ENCODE measurements around the gene AKAP1.

AKAP1 gene, protein sequence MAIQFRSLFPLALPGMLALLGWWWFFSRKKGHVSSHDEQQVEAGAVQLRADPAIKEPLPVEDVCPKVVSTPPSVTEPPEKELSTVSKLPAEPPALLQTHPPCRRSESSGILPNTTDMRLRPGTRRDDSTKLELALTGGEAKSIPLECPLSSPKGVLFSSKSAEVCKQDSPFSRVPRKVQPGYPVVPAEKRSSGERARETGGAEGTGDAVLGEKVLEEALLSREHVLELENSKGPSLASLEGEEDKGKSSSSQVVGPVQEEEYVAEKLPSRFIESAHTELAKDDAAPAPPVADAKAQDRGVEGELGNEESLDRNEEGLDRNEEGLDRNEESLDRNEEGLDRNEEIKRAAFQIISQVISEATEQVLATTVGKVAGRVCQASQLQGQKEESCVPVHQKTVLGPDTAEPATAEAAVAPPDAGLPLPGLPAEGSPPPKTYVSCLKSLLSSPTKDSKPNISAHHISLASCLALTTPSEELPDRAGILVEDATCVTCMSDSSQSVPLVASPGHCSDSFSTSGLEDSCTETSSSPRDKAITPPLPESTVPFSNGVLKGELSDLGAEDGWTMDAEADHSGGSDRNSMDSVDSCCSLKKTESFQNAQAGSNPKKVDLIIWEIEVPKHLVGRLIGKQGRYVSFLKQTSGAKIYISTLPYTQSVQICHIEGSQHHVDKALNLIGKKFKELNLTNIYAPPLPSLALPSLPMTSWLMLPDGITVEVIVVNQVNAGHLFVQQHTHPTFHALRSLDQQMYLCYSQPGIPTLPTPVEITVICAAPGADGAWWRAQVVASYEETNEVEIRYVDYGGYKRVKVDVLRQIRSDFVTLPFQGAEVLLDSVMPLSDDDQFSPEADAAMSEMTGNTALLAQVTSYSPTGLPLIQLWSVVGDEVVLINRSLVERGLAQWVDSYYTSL

DNA sequence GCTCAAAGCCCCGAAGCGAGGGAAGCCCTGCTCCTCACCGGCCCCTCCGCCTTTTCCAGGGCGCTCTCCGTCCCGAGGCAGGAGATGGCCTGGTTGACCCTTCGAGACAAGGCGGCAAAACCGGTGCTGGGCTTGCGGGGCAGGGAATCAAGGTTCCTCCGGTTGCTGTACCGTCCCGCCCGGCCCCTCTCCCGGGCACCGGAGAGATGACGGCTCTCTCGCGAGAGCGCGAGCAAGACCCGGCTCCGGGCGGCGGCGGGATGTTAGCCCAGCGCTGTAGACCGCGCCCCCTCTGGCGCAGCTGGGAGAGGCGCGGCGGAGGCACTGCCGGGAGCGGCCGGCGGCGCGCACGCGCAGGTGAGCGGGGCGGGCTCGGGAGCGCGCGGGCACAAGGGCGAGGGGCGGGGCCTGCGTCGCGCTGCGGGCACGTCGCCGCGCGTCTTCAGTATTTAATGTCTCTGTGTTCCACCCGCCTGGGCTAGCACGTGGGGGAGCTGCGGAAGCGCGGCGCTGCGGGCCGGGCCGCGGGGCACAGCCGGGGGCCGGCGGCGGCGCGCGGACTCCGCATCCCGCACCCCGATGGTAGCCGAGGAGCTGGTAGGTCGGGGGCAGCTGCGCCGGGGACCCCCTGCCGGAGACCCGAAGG is at the start of gene AKAP1:
AKAP1 (plus strand) TSS at position 445 of the 646 bp plus-strand sequence. CDS start 20,219 bp downstream, outside the sequence.
- DNase-seq = peak; percentile 94

DNA sequence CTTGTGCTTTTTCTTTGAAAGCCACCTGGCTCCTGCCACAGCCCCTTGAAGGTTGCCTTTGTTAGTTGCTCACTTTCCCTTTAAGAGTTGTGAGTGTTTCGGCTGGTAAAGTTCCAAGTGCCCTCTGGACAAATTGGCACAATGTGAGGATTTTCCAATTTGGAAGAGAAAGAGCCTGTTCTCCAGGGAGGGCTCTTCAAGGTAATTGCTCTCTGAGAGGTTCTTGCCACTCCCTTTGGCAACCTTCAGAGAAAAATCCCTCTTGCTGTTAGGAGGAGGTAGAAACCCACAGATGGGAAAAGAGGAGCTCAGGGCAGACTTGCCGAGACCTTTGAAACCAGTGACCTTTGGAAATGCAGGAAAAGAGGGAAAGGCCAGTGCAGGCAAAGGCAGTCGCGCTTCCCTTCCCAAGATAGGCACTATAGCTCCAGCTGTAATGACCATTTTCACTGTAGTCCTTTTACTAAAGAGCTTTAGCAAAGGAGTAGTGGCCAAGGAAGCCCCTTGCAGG is 49.0 kb upstream of the AKAP1 start:
- DNase-seq = no peak

DNA sequence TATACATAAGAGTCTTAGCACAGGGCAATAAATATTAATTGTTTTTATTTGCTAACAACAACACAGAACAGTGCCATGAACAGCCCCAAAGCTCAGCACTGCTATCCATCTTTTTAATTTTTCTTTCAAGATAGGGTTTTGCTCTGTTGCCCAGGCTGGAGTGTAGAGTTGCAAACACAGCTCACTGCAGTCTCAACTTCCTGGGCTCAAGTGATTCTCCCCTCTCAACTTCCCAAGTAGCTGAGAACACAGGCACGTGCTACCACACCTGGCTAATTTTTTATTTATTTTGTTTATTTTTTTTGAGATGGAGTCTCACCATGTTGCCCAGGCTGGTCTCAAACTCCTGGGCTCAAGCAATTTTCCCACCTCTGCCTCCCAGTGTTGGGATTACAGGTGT is 47.6 kb upstream of the AKAP1 start:
- DNase-seq = no peak

DNA sequence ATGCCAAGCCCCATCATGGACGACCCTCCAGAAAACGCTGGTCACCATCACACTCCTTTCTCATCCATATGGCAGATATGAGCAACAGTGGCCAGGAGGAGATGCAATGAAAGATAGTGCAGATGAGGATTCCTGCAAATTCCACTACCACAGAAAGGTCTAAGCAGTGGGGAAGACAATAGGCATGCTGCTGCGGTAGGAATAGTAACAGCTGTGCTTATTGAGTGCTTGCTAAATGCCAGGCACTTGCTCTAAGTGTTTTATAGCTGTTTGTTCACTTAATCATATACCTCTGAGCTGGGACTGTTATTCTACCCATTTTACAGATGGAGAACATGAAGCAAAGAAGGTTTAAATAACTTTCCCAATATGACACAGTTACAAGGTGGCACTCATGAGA is 46.6 kb upstream of the AKAP1 start:
- no peak for DNase-seq

DNA sequence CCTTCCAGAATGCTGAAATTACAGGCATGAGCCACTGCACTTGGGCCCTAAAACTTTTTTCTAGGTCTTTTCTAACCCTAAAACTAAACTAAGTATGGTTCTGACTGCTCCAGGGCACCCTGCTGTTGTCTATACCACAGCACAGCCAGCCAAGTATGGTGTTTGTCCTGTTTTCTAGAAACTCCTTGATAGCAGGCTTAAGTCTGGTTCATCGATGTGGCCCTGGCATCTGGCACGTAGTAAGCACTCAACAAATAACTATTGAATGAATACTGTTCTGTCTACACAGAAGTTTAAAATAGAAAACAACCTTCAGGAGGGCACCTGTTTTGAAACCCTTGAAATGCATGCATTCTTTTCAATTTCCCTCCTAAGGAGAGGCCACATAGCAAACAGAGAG is 44.5 kb upstream of the AKAP1 start:
- no peak for DNase-seq

DNA sequence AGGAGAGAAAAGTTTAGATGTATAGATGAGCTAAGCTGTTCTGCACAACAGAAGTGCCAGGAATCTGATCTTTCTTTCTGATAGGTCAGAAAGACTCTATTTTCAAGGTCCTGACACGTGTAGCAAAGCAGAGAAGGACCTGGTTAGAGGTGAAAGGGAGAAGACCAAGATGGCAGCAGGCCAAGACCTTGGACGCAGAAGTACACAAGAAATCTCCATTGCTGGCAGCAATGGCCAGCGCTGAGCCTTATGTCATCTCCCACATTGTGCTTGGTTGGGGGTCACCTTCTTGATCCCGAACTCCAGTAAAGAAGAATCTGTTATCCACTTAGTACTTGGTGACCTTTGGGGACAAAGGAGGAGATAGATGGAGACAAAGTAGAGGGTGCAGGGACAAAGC is 41.8 kb upstream of the AKAP1 start:
- no peak for DNase-seq

DNA sequence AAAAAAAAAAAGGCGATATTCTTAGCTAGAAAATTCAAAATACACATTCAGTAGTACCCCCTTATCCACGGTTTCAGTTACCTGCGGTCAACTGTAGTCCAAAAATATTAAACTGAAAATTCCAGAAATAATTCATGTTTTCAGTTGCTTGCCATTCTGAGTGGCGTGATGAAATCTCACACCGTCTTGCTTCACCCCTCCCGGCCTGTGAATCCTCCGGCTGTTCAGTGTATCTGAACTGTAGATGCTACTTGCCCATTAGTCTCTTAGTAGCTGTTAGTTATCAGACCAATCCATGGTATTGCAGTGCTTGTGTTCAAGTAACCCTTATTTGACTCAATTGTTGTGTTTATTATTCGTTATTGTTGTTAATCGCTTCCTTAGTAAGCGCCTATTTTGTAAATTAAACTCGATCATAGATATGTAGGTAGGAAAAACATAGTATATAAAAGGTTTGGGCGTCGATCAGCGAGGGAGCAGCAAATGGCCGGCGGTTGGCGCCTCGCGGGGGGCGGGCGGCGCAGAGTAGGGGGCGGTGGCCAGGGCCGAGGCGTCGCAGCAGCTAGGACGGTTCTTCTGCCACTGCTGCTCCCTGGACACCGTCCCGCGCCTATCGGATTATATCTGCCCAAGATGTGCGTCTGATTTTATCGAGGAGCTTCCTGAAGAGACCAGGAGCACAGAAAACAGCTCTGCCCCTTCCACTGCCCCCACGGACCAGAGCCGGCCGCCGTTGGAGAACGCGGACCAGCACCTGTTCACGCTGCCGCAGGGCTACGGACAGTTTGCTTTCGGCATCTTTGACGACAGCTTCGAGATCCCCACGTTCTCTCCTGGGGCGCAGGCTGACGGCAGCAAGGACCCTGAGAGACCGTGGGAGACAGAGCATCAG is 39.8 kb upstream of the AKAP1 start:
- DNase-seq = no peak

DNA sequence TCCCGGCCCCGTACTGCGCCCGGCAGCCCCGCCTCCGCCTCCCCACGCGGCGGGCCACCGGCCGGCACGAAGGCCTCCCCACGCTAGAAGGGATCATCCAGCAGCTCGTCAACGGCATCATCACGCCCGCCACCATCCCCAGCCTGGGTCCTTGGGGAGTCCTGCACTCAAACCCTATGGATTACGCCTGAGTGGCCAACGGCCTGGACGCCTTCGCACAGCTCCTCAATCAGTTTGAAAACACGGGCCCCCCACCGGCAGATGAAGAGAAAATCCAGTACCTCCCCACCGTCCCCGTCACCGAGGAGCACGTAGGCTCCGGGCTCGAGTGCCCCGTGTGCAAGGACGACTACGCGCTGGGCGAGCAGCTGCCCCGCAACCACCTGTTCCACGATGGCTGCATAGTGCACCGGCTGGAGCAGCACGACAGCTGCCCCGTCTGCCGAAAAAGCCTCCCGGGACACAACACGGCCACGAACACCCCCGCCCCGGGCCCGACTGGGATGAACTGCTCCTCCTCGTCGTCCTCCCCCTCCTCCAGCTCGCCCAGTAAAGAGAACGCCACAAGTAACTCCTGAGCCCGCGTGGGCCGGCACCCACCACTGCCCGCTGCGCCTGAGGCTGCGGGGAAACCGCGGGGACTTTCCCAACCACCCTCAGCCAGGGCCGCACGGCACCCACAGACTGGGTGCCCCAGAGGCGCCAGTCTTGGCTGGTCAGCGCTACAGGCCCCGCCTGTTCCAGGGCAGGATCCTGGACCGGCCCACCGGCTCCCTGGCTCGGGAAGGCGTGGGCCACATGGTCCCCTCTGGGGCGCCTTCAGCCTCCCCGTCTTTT is 39.0 kb upstream of the AKAP1 start:
- peak; percentile 1 for DNase-seq

DNA sequence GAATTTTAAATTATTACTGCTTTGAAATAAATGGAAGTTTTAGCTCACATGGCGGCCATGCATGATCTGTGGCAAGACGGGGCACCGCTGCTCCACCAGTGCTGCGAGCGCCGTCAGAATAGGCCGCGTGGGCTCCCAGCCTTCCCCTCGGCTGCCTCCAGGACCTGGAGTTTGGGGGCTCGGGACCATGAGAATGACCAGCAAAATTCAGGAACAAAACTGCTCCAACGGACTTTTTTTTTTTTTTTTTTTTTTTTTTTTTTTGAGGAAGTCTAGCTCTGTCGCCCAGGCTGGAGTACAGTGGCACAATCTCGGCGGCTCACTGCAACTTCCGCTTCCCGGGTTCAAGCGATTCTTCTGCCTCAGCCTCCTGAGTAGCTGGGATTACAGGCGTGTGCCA is 38.3 kb upstream of the AKAP1 start:
- no peak for DNase-seq

DNA sequence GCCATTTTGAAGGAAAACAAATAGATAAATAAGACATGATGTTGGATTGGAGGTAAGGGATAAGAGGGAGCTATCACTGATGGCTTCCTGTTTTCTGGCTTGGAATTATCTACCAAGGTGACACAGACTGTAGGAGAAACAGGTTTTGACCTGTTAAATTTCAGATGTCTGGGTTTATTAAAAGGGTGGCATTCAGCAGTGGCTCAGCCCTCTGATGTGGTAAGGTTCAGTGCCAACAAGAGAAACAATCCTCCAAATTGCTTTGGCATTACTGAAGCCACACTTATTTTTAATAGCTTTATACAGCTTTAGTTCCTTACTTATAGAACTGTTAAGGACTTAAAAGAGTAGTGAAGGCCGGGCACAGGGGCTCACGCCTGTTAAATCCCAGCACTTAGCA is 37.0 kb upstream of the AKAP1 start:
- no peak for DNase-seq

DNA sequence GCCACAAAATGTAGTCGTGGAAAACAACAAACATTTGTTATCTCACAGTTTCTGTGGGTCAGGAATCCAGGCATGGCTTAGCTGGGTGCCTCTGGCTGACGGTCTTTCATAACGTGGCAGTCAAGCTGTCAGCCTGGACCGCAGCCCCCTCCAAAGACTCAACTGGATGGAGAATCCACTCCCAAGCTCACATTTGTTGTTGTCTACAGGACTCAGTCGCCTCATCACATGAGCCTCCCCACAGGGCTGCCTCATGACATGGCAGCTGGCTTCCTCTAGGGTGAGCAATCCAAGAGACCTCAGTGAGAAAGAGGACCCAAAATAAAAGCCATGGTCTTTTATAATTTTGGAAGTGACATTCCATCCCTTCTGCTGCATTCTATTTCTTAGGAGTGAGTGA is 34.7 kb upstream of the AKAP1 start:
- no peak for DNase-seq

DNA sequence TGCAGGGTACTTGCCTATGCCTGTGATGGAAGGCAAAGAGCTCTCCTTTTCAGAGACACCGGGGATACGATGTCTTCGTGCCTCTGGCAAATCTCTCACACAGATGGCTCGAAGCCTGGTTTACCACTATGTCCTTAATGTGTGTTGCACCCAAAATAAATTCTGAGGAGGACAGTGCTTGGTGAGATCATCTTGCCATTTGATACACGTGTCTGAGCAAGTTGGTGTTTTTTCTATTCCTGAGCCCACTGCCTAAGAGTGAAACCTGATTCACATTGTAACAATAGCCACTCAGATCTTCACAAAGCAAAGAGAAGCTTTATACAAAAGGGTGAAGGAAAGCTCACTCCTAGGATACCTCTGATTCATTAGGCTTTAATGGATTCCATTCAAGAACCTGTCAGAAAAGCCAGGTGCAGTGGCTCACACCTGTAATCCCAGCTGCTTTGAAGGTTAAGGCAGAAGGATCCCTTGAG is 33.1 kb upstream of the AKAP1 start:
- no peak for DNase-seq

DNA sequence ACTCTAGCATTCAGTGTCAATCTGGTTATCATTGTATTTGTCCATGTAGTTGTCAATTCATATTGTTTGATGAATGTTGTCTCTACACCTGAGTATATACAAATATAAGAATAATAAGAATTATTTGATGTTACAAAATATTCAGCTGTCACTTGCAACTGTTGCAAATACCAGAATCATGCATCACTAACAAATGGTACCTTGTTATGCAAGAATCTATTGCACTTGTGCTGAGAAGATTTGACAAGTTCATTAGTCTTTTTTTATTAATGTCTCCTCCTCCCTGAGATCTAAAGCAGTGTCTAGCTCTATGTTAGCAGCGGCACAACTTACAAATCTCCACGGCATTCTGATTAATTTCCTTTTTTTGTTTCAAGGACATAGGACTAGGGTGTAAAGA is 22.2 kb upstream of the AKAP1 start:
- DNase-seq = no peak

DNA sequence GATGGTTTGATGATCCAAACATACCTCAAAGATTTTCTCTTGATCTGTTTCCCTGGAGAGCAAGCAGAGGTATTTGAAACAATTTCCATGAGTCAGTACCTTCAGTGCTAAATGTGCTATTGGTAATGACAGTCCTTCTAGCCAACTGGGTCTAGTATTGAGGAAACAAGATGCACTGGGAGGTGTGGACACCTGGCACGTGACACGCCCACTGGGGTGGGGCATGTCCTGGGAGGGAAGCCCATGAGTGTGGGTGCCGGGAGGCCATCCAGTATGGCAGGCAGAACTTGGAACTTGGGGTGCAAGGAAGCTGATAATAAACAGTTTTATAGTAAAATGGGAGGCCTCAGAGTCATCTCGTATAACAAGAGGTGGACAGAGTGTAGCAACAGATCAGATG is 17.9 kb upstream of the AKAP1 start:
- no peak for DNase-seq

DNA sequence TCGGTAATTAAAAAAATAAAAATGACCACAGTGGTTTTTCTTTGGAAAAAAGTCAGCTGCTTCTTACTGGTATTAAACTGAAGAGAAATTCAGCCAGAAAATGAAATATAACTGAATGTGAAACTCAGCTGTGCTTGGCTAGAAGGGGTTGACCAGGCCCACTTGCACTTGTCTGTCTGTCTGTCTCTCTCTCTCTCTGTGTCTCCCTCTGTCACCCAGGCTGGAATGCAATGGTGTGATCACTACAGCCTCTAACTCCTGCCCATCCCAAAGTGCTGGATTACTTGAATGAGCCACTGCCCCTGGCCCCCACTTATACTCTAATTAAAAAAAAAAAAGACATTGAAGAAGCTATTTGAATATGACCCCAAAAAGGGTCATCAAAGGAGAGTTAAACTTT is 17.3 kb upstream of the AKAP1 start:
- DNase-seq = no peak

DNA sequence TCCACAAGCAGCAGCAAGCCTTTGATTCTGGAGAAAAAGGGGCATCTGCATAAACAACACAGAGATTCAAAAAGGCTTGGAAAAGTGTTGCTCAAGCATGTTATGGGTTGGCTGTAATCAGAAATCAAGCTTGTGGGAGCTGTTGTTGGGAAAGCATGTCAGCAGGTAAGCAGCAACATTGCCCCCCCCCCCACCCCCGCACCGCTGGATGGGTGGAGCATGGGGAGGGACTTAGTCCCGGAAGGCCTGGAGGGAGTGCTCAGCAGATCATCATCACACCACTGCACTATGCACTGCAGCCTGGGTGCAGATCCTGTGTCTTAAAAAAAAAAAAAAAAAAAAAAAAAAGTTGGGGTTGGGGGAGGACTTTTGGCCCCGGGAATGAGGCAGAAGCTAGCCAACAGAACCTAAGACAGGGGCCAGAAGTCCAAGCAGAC is 16.8 kb upstream of the AKAP1 start:
- DNase-seq = no peak

DNA sequence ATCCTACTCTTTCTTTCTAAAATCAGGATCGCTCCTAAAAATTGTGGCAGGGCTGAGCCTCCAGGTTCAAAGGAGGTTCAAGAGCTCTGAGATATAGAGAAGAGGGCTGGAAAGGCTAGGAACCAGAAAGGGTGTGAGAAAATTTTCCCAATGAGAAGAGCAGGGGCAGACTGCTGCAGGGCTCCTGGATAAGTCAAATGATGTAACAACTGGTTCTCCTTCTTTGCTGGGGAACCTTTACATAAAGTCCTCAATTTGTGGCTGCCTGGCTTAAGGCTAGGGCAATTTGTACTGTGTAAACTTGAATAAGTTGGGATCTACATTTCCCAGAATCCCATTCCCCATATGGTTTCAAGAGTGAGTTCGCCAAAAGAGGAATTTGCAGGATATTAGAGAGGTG is 16.3 kb upstream of the AKAP1 start:
- DNase-seq = no peak

DNA sequence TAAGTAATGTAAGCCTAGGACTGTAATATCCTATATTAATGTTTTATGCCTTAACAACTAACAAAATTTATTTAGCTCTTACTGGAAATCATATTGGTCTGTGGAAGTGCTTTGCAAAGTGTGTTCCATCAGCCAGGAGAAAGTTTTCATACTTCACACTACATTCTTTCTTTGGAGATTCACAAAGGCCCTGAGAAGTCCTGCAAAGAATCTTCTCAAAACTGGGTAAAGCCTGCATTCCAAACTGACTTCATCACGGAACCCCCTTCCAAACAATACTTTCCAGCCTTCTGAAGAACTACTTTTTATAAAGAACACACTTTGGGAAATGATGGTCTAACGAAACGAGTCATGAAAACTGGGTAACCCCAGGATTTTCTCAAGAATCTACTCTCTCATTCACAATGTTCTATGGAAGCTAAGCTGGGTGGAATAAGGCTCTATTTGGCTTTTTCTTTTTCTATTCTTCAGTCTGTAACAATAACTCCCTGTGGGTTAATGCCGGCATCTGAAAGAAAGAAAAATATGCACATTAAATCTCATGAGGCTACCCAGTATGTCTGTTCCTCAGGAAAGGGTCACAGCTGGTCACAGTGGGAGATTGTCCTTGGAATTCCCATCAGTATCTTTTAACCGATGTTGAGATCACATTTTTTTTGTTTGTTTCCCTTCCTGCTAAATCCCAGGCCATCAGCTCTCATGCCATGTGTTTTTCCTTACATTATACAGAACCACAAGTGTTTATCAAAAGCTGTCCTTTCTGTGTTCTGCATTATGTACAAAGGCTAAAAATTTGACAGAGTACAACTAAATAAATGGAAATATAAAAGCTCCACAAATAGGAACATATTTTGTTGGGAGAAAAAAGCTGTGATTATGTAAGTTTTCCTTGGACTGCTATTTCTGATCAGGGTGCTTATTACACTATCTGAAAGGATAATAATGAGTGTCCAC is 12.8 kb upstream of the AKAP1 start:
- DNase-seq = no peak

DNA sequence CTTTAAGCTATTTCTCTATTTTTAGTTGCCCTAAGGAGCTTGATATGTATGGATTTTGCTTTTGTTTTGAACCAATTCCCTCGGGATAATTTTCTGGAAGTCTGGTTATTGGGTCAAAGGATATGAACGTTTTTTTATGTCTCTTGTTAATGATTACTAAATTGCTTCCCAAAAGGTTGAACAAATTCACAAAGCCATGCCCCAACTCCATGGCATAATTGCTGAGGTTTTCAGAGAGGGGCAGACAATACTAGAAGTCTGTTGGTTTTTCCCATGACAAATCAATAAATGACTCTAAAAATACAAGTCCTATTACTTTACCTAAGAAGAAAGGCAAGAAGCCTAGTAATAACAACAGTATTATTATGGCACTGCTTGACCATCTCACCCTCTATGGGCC is 11.4 kb upstream of the AKAP1 start:
- no peak for DNase-seq

DNA sequence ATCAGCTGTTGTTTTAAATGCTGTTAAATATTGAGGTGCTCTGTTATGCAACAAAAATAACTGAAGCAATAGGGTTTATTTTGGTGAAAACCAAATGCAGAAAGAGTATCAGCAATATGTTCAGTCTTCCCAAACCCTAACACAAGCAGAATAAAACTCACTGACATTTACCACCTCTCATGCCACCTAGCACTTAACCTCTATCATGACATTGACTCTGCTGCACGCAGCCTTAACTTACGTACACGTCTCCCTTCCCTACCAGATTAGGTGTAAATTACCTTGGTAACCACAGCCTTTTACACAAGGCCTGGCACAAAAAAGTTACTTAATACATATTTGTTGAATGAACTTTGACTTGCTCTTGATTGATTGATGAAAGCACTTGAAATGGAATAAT is 9.9 kb upstream of the AKAP1 start:
- no peak for DNase-seq

All from activated effector memory CD4-positive, alpha-beta T cell treated with Interleukin-2 at 50 U/mL for 16 hours (primary cell).